ENCODE data around the gene BUB1.

GRCh38 chr2:110714452-110715224, 36.8 kb upstream of the BUB1 start:
- TF ChIP-seq EZH2phosphoT487 (IDR thresholded peaks at IDR 0.05; ENCODE audit: insufficient read depth, low read depth): no peak
- no peak for TF ChIP-seq EZH2 (IDR thresholded peaks at IDR 0.05; ENCODE audit: insufficient read depth, poor library complexity, severe bottlenecking)

Measured in GM23248 (cell line).